Body of pancreas (tissue), 4 donors: ENCODE measurements around the gene KRTAP5-1.

ENCODE experiments used
- CTCF ChIP-seq, 7 experiments: fragments of 450-650 bp in 4 of 7; fragments of 200-600 bp in 3 of 7; sonication (generic) in 3 of 7; IDR thresholded peaks; one replicate each; pipeline ENCODE4 v1.5.1; 2016 to 2019; ENCODE audit warnings: antibody characterized with exemption in 7 of 7
- POLR2A ChIP-seq, 3 donors: fragments of 450-650 bp; IDR thresholded peaks; one replicate each; pipeline ENCODE4 v1.6.1; 2016; ENCODE audit warnings: antibody characterized with exemption in 3 of 3, mild to moderate bottlenecking in 2 of 3

GRCh38 chr11:1567052-1567720 lies 17.9 kb downstream of the KRTAP5-1 start:
- TF ChIP-seq CTCF (IDR thresholded peaks at IDR 0.05) (no peak), POLR2A (IDR thresholded peaks at IDR 0.05) (no peak)
